DND-41 (cell line): ENCODE data around the gene DSCAML1.

ENCODE experiments used
- ATAC-seq: fragments of 200-7000 bp; cut with Tn5 transposase; 3 replicates; pipeline ENCODE4 v1.9.1; 2021; ENCODE audit warnings: low read depth; ENCODE audit not compliant: insufficient read depth
- DNase-seq: peaks from one replicate; pipeline ENCODE4 v3.0.0-alpha.2; 2020
- H2AFZ ChIP-seq: 2 replicates; pipeline ENCODE4 v1.6.0; 2012; ENCODE audit warnings: low read depth, low read length
- H3K27ac ChIP-seq: 2 replicates; pipeline ENCODE4 v1.5.1; 2012; ENCODE audit warnings: low read length, inconsistent platforms
- H3K27me3 ChIP-seq: fragments of 200-600 bp; sonication (generic); 2 replicates; pipeline ENCODE4 v1.6.0; 2012; ENCODE audit warnings: low read length, mild to moderate bottlenecking, inconsistent platforms; ENCODE audit not compliant: insufficient read depth, poor library complexity
- H3K36me3 ChIP-seq: 2 replicates; pipeline ENCODE4 v1.5.1; 2012; ENCODE audit warnings: low read length, inconsistent platforms; ENCODE audit not compliant: insufficient read depth
- H3K4me1 ChIP-seq: 2 replicates; pipeline ENCODE4 v1.5.1; 2012; ENCODE audit warnings: mild to moderate bottlenecking, low read length; ENCODE audit not compliant: insufficient read depth
- H3K4me2 ChIP-seq: 2 replicates; pipeline ENCODE4 v1.6.0; 2012; ENCODE audit warnings: mild to moderate bottlenecking, moderate library complexity, low read length, inconsistent platforms; ENCODE audit not compliant: insufficient read depth
- H3K4me3 ChIP-seq, 2 experiments: fragments of 200-600 bp in 1 of 2; shearing (Covaris generic) in 1 of 2; 2 replicates each; pipeline ENCODE4 v1.5.1; 2012 to 2016; ENCODE audit warnings: inconsistent platforms in 2 of 2, low read length in 2 of 2, mild to moderate bottlenecking in 2 of 2, low read depth in 1 of 2, moderate library complexity in 1 of 2
- H3K79me2 ChIP-seq: 2 replicates; pipeline ENCODE4 v1.6.0; 2012; ENCODE audit warnings: low read length, inconsistent platforms; ENCODE audit not compliant: insufficient read depth
- H3K9ac ChIP-seq: 2 replicates; pipeline ENCODE4 v1.6.0; 2012; ENCODE audit warnings: low read depth, mild to moderate bottlenecking, inconsistent platforms, low read length, moderate library complexity
- H3K9me3 ChIP-seq: 2 replicates; pipeline ENCODE4 v1.5.1; 2012; ENCODE audit warnings: low read length, moderate library complexity, mild to moderate bottlenecking, inconsistent platforms; ENCODE audit not compliant: insufficient read depth, severe bottlenecking
- H4K20me1 ChIP-seq: 2 replicates; pipeline ENCODE4 v1.6.0; 2012; ENCODE audit warnings: low read length; ENCODE audit not compliant: insufficient read depth
- EZH2 ChIP-seq: IDR thresholded peaks from 3 replicates; pipeline ENCODE4 v1.6.1; 2012; ENCODE audit warnings: borderline replicate concordance, low read depth, mild to moderate bottlenecking, moderate library complexity, low read length, inconsistent platforms; ENCODE audit not compliant: severe bottlenecking
- TF ChIP-seq, protein P1 (sequence below): IDR thresholded peaks from 2 replicates; pipeline ENCODE4 v1.5.1; 2012; ENCODE audit warnings: borderline replicate concordance, low read length, moderate library complexity, mild to moderate bottlenecking; ENCODE audit not compliant: poor library complexity, severe bottlenecking; ENCODE audit errors: extremely low read depth

DSCAML1 gene

DNA sequence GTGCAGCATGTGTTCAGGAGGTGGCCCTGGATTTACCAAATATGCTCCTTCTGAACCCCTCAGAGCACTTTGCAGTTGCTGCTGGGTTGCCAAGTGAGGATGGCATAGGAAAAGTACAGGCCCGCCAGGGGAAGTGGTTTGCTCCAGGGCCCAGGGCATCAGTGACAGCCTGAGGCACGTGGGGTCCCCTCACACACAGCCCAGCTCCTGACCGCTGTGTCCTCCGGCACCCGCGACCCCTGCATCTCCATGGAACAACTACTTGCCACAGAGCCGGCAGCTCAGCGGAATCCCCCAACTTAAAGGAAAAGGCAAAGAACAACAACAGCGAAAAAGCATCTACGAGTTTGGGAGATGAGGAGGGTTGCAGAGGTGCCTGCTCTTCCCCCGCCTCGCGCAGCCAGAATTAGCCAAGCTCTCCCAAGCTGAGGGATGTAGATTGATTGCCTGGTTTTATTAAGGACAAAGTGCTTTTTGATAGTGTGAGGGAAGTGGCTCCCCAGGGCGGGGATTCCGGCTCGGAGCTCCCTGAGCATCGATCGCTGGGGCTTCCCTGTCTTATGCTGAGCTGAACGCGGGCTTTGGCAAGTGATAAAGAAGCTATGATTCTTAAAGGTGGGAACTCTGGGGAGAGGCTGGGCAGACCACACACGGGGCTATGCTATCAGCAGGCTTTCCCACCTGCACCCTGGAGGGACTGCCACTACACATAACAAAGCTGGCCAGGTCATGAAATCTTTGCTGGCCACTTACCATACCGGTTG lies 294.8 kb downstream of the DSCAML1 start:
- no peak overlapping the region for H3K4me2 ChIP-seq
- H3K36me3 ChIP-seq: 0 out of 2 replicates have a peak, but pooled peaks cover 5% of the 10 kb centered on the region
- H3K9ac ChIP-seq: no peak overlapping the region
- no peaks in the 10 kb centered on the region for H3K4me1 ChIP-seq
- H4K20me1 ChIP-seq: no peaks in the 10 kb centered on the region
- no peaks in the 10 kb centered on the region for H3K27me3 ChIP-seq
- H3K4me3 ChIP-seq: no peak overlapping the region
- no peaks in the 10 kb centered on the region for H3K79me2 ChIP-seq
- no peak for TF ChIP-seq EZH2
- TF ChIP-seq, protein P1, sequence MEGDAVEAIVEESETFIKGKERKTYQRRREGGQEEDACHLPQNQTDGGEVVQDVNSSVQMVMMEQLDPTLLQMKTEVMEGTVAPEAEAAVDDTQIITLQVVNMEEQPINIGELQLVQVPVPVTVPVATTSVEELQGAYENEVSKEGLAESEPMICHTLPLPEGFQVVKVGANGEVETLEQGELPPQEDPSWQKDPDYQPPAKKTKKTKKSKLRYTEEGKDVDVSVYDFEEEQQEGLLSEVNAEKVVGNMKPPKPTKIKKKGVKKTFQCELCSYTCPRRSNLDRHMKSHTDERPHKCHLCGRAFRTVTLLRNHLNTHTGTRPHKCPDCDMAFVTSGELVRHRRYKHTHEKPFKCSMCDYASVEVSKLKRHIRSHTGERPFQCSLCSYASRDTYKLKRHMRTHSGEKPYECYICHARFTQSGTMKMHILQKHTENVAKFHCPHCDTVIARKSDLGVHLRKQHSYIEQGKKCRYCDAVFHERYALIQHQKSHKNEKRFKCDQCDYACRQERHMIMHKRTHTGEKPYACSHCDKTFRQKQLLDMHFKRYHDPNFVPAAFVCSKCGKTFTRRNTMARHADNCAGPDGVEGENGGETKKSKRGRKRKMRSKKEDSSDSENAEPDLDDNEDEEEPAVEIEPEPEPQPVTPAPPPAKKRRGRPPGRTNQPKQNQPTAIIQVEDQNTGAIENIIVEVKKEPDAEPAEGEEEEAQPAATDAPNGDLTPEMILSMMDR: no peak
- H2AFZ ChIP-seq: no peak overlapping the region
- H3K9me3 ChIP-seq: no peaks in the 10 kb centered on the region
- no peak for ATAC-seq
- no peak for DNase-seq
- H3K27ac ChIP-seq: no peak overlapping the region

DNA sequence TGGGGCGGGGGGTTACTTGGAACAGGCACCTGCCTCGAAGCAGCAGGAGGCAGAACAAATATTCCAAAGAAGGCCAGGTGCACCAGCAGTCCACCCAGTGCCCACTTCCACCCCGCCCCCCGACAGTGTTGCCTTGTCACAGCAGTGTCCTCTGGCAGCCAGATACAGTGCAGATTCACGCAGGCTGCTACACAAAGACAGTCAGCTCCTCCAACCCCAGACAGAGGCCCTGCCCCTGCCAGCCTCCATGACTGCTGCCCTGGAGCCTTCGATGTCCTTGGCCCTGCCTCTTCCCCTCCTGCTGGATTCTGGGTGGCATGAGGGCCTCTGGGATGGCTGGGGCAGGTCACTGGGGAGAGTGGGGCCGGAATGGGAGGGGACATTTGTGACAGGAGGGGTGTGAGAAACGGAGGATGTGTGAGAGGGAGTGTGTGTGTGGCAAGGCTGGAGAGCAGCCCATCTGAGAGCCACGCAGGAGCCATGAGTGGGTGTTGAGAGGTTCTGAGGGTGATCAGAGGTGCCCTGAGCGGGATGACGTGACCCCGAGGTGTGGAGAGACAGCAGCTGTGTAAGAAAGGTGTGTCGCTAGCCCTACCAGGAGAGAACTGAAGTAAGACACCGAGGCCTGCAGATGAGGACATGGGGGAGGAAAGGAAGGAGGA lies 295.6 kb downstream of the DSCAML1 start:
- Histone ChIP-seq H3K9me3 (no peaks in the 10 kb centered on the region), H2AFZ (no peak overlapping the region), H3K36me3 (0 out of 2 replicates have a peak, but pooled peaks cover 5% of the 10 kb centered on the region), H3K4me1 (no peaks in the 10 kb centered on the region), H3K9ac (no peak overlapping the region), H3K4me3 (no peak overlapping the region), H3K27me3 (no peaks in the 10 kb centered on the region), H4K20me1 (no peaks in the 10 kb centered on the region), H3K4me2 (no peak overlapping the region), H3K79me2 (no peaks in the 10 kb centered on the region), H3K27ac (no peak overlapping the region)
- TF ChIP-seq, protein P1: no peak
- no peak for TF ChIP-seq EZH2
- DNase-seq (no peak), ATAC-seq (no peak)

DNA sequence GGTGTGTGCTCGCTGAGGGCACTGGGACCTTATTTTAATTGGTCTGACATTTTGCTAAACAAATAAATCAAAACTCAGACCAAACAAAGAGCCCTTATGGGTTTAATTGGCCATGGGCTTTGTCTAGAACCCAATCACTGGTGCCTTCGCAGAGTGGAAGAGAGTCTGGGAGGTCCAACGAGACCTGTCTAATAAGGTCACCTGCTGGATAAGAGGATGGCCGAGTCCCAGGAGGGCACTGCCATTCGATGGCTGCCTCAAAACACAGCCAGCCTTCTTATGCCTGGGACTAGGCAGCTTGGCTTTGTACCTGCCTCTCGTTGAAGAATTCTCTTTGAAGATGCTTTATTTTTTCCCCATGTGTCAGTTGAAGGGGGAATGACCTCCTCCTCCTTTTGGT lies 298.2 kb downstream of the DSCAML1 start:
- no peak for TF ChIP-seq EZH2
- TF ChIP-seq, protein P1: no peak
- no peak overlapping the region for H3K4me3 ChIP-seq
- H3K27me3 ChIP-seq: no peaks in the 10 kb centered on the region
- no peaks in the 10 kb centered on the region for H4K20me1 ChIP-seq
- H2AFZ ChIP-seq: no peak overlapping the region
- H3K36me3 ChIP-seq: 0 out of 2 replicates have a peak, but pooled peaks cover 3% of the 10 kb centered on the region
- no peak overlapping the region for H3K9ac ChIP-seq
- no peaks in the 10 kb centered on the region for H3K79me2 ChIP-seq
- no peak overlapping the region for H3K27ac ChIP-seq
- H3K4me2 ChIP-seq: no peak overlapping the region
- ATAC-seq (no peak), DNase-seq (no peak)
- H3K9me3 ChIP-seq: no peaks in the 10 kb centered on the region
- no peaks in the 10 kb centered on the region for H3K4me1 ChIP-seq
